ENCODE measurements around the gene ABCA1.
"Not testable (repeated sequence)": the region's sequence is repeated elsewhere in the genome, so short reads cannot be mapped to it uniquely, and the experiment has no call there.

ABCA1 gene

GRCh38 chr9:104927912-104928740, at the start of gene ABCA1:
Gene ABCA1 (minus strand): TSS chr9:104928155. CDS start chr9:104903679, 24,476 bp downstream.
- peak; percentile 91 for DNase-seq

- DNase-seq, result no peak
Observed at GRCh38 chr9:104977580-104977979, 49.6 kb upstream of the ABCA1 start.

GRCh38 chr9:104977168-104977567, 49.2 kb upstream of the ABCA1 start:
- DNase-seq, result no peak

GRCh38 chr9:104975966-104976595, 48.1 kb upstream of the ABCA1 start:
- DNase-seq, result not testable (repeated sequence)

DNA sequence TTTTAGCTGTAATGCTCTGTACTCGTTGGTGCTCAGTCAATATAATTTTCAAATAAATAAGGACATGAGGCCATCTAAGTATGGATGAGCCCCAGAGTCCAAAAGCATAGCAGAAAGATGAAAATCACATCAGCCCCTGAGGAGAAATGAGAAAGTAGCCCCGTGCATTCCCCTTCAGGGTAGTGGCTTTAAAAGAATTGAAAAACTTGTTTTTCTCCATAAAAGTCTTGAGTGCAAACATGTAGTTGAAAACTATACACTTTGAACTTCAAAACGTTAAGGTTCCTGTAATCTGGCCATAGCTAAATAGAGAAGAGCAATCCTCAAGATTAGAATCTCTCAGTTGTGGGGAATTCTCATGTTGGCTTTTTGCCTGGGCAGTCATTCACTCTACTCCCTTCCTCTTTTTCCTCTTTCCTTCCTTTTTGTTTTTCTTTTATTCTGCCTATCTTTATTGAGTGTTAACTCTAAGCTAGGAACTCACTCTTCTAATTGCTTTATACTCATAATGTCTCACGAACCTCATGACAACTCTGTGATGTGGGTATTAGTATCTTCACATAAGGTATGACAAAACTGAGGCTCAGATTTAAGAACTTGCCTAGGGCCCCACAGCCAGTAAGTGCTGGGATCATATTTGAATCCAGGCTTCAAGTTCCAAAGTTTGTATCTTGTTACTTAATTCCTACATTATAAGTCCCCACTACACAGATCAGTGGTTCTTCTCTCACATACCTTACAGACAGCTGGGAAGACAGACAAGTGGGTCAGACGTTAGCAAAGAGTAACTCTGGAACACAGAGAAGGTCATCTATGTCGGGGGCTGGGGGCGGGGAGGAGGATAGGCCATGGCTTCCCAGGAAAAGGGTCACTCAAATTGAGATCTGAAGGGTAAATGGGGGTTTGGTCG, 46.4 kb upstream of the ABCA1 start:
- DNase-seq, result no peak

- no peak for DNase-seq
Observed at GRCh38 chr9:104972242-104972866, 44.4 kb upstream of the ABCA1 start.

GRCh38 chr9:104971511-104971910, 43.6 kb upstream of the ABCA1 start:
- DNase-seq, result no peak

- no peak for DNase-seq
Observed at GRCh38 chr9:104970271-104970987, 42.5 kb upstream of the ABCA1 start.

DNA sequence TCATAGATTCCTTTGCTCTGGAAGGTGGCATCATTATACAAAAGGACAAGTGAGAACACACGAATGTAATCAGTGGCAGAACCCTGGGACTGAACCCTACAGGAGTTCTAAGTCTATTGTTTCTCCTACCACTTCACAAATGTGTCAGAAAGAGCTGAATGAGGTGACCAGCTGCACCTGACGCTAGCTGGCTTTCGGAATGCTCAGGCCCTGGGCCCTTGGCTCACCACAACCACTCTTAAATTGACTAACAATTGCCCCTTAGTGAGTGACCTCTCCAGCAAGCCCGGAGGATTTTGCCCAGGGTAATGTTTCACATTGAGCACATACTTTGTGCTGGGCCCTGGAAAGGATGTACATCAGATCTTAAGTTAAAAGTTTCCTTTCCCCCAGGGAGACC, 41.2 kb upstream of the ABCA1 start:
- DNase-seq, result no peak

- peak; percentile 98 for DNase-seq
Observed at GRCh38 chr9:104968025-104968982, 40.3 kb upstream of the ABCA1 start.

DNA sequence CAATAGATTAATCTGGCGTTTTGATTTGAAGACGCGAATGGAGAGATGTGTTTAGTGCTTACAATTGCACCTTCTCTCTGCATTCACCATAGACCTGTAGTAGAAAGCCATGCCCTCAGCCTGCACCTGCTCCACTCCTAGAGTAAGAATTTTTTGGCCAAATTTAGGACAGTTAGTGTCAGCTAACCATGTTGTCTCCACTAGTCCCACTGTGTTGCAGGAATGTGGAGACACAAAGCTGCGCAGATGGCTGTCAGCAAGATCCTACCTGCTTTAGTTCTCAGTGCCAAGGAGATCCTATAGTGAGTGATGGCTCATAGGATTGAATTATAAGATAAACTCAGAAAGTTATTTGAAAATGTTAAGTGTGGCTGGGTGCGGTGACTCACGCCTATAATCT, 35.1 kb upstream of the ABCA1 start:
- DNase-seq, result no peak

DNA sequence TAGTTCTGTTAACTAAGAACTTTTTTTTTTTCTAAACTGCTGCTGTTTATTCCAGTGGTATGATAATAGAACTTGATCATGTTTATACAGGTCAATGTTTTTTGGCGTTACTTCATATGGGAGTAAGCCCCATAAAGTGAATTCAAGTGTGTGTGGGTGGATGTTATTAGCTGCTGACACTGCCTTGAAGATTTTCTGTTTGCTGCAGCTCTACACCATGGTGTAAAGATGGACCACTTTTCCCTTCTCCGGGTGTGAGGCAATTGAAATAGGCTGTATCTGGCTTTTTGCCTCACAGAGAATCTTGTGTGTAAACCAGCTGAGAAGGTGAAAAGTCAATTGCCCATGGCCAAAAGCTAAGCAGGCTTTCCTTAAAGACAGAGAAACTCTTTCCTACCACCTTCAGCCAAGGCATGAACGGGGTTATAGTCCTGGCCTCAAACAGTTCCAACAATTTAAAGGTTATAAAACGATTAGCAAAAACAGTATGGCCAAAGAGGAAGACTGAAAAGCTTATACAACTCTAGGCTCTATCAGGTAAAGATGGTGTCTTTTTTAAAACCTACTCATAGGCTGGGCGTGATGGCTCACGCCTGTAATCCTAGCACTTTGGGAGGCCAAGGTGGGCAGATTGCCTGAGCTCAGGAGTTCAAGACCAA, 33.9 kb upstream of the ABCA1 start:
- no peak for DNase-seq

DNA sequence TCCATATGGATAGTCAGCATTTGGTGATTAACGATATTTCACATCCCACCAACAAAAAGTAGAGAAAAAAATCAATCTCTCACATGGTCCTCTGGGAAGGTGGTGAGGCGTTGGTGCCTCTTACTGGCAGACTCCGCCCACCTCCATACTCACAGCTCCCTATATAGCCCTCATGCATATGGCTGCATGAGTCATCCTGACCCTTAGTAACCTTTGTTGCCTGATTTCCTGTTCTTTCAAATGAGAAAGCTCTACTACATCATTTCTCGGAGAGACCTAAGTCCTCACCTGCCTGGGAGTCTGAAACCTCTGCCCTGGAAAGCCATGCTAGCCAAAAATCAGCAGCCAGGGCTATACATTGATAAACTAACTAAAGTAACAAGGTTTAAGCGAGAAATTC, 33.3 kb upstream of the ABCA1 start:
- DNase-seq, result no peak

GRCh38 chr9:104960662-104961061, 32.7 kb upstream of the ABCA1 start:
- no peak for DNase-seq

DNA sequence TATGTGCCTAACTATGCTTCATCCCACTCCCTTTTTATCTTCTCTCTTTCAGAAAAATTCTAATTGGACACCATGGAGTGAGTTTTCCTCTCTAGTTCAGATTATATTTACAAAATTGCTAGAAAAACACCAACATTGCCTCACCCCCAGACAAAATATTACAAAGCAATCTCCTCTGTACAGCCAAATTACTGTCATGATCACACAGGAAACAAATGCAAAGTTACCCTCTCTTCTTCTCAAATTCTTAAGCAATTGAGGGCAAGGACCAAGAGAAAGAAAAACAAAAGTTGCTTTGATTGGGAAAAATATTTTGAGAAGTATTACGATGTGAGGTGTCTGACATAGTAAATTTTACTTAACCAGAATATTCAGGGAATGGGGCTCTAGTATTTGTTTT, 30.8 kb upstream of the ABCA1 start:
- no peak for DNase-seq

- DNase-seq, result not testable (repeated sequence)
Observed at GRCh38 chr9:104958006-104958405, 30.1 kb upstream of the ABCA1 start.

- DNase-seq, result no peak
Observed at GRCh38 chr9:104951487-104951886, 23.5 kb upstream of the ABCA1 start.

DNA sequence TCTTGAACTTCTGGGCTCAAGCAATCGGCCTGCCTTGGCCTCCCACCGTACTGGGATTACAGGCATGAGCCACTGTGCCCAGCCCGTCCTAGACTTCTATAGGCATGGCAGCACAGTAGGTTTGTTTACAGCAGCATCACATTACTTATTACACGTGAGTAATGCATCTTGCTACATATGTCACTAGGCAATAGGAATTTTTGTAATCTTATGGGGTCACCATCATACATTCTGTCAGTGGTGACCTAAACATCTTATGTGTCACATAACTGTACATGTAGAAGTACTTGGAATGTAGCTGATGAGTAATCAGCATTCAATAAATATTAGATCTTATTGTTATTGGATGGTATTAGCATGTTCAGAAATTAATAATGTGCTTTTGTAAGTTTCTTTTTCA, 22.9 kb upstream of the ABCA1 start:
- no peak for DNase-seq

GRCh38 chr9:104948277-104948676, 20.3 kb upstream of the ABCA1 start:
- no peak for DNase-seq

DNA sequence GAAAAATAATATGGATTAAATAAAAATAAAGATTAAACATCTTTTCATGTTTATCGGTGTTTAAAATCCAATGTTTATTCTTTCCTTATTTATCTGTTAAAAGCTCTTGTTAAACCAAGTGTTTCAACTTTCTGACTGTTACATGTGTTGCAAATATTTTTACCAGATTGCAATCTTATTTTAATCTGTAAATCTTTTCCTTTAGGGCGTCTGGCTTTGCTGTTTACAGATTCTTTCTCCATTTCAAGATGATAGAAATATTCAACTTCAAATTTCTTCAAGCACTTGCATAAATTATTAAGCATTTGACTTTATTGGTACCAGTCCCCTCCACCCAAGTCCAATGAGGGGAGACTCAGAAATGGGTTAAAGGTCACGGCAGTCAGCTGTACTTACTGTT, 16.9 kb upstream of the ABCA1 start:
- DNase-seq, result no peak

Measured in retina (tissue), 1 donor.